PC-3 (cell line): ENCODE results near the gene ATOH8. TPM values are rescaled to one million over a fixed set of nuclear protein-coding genes. Genes with fewer than 3 reads are reported as not detected.

Source experiments
- ATAC-seq: fragments of 200-7000 bp; cut with Tn5 transposase; 2 replicates; pipeline ENCODE4 v1.9.1; 2020; ENCODE audit warnings: mild to moderate bottlenecking, moderate library complexity
- BruUV-seq: library from RNA; stranded (reverse); fragments of 400-500 nt; replicated peaks from 2 replicates; lab custom pipeline; 2021; lab: Mats Ljungman, UMichigan
- CTCF ChIA-PET: fragments of 300-600 bp; sonication (Branson Sonifier 250); formaldehyde crosslinking; loops from one replicate; lab custom pipeline; 2022; ENCODE audit warnings: antibody characterized with exemption; lab: Charles Lee
- POLR2A ChIA-PET: fragments of 300-600 bp; sonication (Branson Sonifier 250); formaldehyde crosslinking; loops from one replicate; lab custom pipeline; 2022; ENCODE audit warnings: antibody characterized with exemption; ENCODE audit not compliant: unreplicated experiment; lab: Charles Lee
- DNase-seq: peaks from one replicate; pipeline ENCODE4 v3.0.0-alpha.2; 2015
- H2AFZ ChIP-seq: fragments of 300-600 bp; sonication (generic); 2 replicates; pipeline ENCODE4 v1.6.0; 2016; ENCODE audit warnings: antibody characterized with exemption, low read length
- H3F3A ChIP-seq: fragments of 300-600 bp; sonication (generic); one replicate; pipeline ENCODE4 v1.6.0; 2017; ENCODE audit warnings: antibody characterized with exemption, low read length, control low read depth, mild to moderate bottlenecking; ENCODE audit not compliant: unreplicated experiment
- H3K27ac ChIP-seq: fragments of 300-600 bp; sonication (generic); 2 replicates; pipeline ENCODE4 v1.5.1; 2016; ENCODE audit warnings: mild to moderate bottlenecking, low read length
- H3K27me3 ChIP-seq: fragments of 300-600 bp; sonication (generic); 2 replicates; pipeline ENCODE4 v1.6.1; 2016; ENCODE audit warnings: low read length, mixed read lengths
- H3K36me3 ChIP-seq: fragments of 300-600 bp; sonication (generic); 2 replicates; pipeline ENCODE4 v1.6.1; 2016; ENCODE audit warnings: low read depth, mixed run types, low read length, mixed read lengths
- H3K4me1 ChIP-seq: fragments of 300-600 bp; sonication (generic); 2 replicates; pipeline ENCODE4 v1.5.1; 2016; ENCODE audit warnings: low read length; ENCODE audit not compliant: insufficient read depth
- H3K4me2 ChIP-seq: fragments of 300-600 bp; sonication (generic); 2 replicates; pipeline ENCODE4 v1.6.0; 2016; ENCODE audit warnings: low read length
- H3K4me3 ChIP-seq: fragments of 300-600 bp; sonication (generic); 2 replicates; pipeline ENCODE4 v1.5.1; 2016; ENCODE audit warnings: mild to moderate bottlenecking, low read length, mixed read lengths
- H3K79me2 ChIP-seq: fragments of 300-600 bp; sonication (generic); 2 replicates; pipeline ENCODE4 v1.6.1; 2017; ENCODE audit warnings: low read length, mixed read lengths
- H3K9ac ChIP-seq: fragments of 300-600 bp; sonication (generic); 2 replicates; pipeline ENCODE4 v1.6.0; 2016; ENCODE audit warnings: mild to moderate bottlenecking, low read length
- H3K9me2 ChIP-seq: fragments of 300-600 bp; sonication (generic); replicated peaks from 2 replicates; pipeline ENCODE4 v1.6.1; 2016; ENCODE audit warnings: mixed run types, low read length, mixed read lengths
- H3K9me3 ChIP-seq: fragments of 300-600 bp; sonication (generic); 2 replicates; pipeline ENCODE4 v1.6.1; 2016; ENCODE audit warnings: low read length, mixed read lengths
- H4K20me1 ChIP-seq: fragments of 300-600 bp; sonication (generic); 2 replicates; pipeline ENCODE4 v1.6.1; 2016; ENCODE audit warnings: low read length, mixed read lengths
- CTCF ChIP-seq: fragments of 300-600 bp; sonication (generic); conservative IDR thresholded peaks from 2 replicates; pipeline ENCODE4 v1.5.1; 2017; ENCODE audit warnings: antibody characterized with exemption, low read depth, mild to moderate bottlenecking, low read length
- EZH2 ChIP-seq: fragments of 300-600 bp; sonication (generic); IDR thresholded peaks from one replicate; pipeline ENCODE4 v1.6.1; 2017; ENCODE audit warnings: antibody characterized with exemption, mild to moderate bottlenecking, low read length; ENCODE audit not compliant: unreplicated experiment
- EZH2phosphoT487 ChIP-seq: fragments of 300-600 bp; sonication (generic); IDR thresholded peaks from 2 replicates; pipeline ENCODE4 v1.6.1; 2018; ENCODE audit warnings: mild to moderate bottlenecking, antibody characterized with exemption, low read length, borderline replicate concordance
- intact Hi-C: fragments of 100-400 bp; cut with micrococcal nuclease; formaldehyde crosslinking; loops from 2 replicates; pipeline ENCODE4 v1.9.0; 2023
- total RNA-seq: library from RNA; depleted of rRNA; stranded (reverse); fragments of >200 nt; gene quantifications from 2 replicates; pipeline ENCODE4 v1.2.3, GENCODE V29; 2014

Gene ATOH8
- total RNA-seq, 1 experiment from 2014 or later: 0.04 TPM

GRCh38 chr2:85787981-85788340 lies 34.2 kb downstream of the ATOH8 start:
- Histone ChIP-seq H3K9me3 (no peaks in the 10 kb centered on the region), H3K9ac (no peak overlapping the region), H3F3A (no peaks in the 10 kb centered on the region), H3K27ac (no peak overlapping the region), H3K79me2 (no peaks in the 10 kb centered on the region), H3K4me3 (no peak overlapping the region), H3K4me2 (no peak overlapping the region), H3K4me1 (peaks cover 7% of the 10 kb centered on the region), H3K9me2 (no peaks in the 10 kb centered on the region), H4K20me1 (no peaks in the 10 kb centered on the region), H3K36me3 (no peaks in the 10 kb centered on the region), H2AFZ (no peak overlapping the region), H3K27me3 (no peaks in the 10 kb centered on the region)
- no TSS peak for BruUV-seq
- TF ChIP-seq EZH2: no peak
- TF ChIP-seq EZH2phosphoT487: no peak
- TF ChIP-seq CTCF: no peak
- ATAC-seq: no peak
- ChIA-PET POLR2A (no interaction called here), CTCF (no interaction called here)
- intact Hi-C loops: no loop called here
- no peak for DNase-seq

GRCh38 chr2:85788603-85789002 lies 34.8 kb downstream of the ATOH8 start:
- intact Hi-C loops: no loop called here
- H4K20me1 ChIP-seq: no peaks in the 10 kb centered on the region
- no peak overlapping the region for H3K27ac ChIP-seq
- H3K79me2 ChIP-seq: no peaks in the 10 kb centered on the region
- no peak overlapping the region for H3K9ac ChIP-seq
- POLR2A ChIA-PET: no interaction called here
- DNase-seq: no peak
- CTCF ChIA-PET: interaction anchor here (0.6 kb wide), 1 partner anchor 39 kb away, joined by 3 read pairs; no protein-coding TSS in a partner anchor
- no peaks in the 10 kb centered on the region for H3K9me2 ChIP-seq
- no peaks in the 10 kb centered on the region for H3F3A ChIP-seq
- peaks cover 13% of the 10 kb centered on the region for H3K4me1 ChIP-seq
- TF ChIP-seq EZH2phosphoT487: no peak
- TF ChIP-seq EZH2: no peak
- no peak for TF ChIP-seq CTCF
- H3K4me3 ChIP-seq: no peak overlapping the region
- ATAC-seq: no peak
- H2AFZ ChIP-seq: no peak overlapping the region
- no TSS peak for BruUV-seq
- no peak overlapping the region for H3K4me2 ChIP-seq
- H3K36me3 ChIP-seq: no peaks in the 10 kb centered on the region
- H3K9me3 ChIP-seq: no peaks in the 10 kb centered on the region
- no peaks in the 10 kb centered on the region for H3K27me3 ChIP-seq

GRCh38 chr2:85789271-85789670 lies 35.5 kb downstream of the ATOH8 start:
- Histone ChIP-seq H3K9me3 (no peaks in the 10 kb centered on the region), H3K4me3 (no peak overlapping the region), H2AFZ (no peak overlapping the region), H4K20me1 (no peaks in the 10 kb centered on the region), H3K79me2 (no peaks in the 10 kb centered on the region), H3K27ac (no peak overlapping the region), H3K4me1 (peaks cover 13% of the 10 kb centered on the region), H3K4me2 (no peak overlapping the region), H3K9me2 (no peaks in the 10 kb centered on the region), H3K36me3 (no peaks in the 10 kb centered on the region), H3F3A (no peaks in the 10 kb centered on the region), H3K27me3 (no peaks in the 10 kb centered on the region), H3K9ac (no peak overlapping the region)
- TF ChIP-seq CTCF (no peak), EZH2 (no peak), EZH2phosphoT487 (no peak)
- BruUV-seq: no TSS peak
- intact Hi-C loops: no loop called here
- ChIA-PET CTCF (interaction anchor here (0.6 kb wide), 2 partner anchors 38 to 425 kb away, joined by 3 to 5 read pairs; no protein-coding TSS in a partner anchor), POLR2A (no interaction called here)
- DNase-seq: peak; percentile 54
- peak; percentile 29 for ATAC-seq
